HCT116 (cell line): ENCODE results near the gene SRGAP1. TPM values are rescaled to one million over a fixed set of nuclear protein-coding genes. Genes with fewer than 3 reads are reported as not detected.

ENCODE experiments used
- ATAC-seq: fragments of 200-7000 bp; cut with Tn5 transposase; 2 replicates; pipeline ENCODE4 v1.9.1; 2020; ENCODE audit warnings: mild to moderate bottlenecking, moderate library complexity
- BruUV-seq: library from RNA; stranded (reverse); fragments of 400-500 nt; replicated peaks from 2 replicates; lab custom pipeline; 2021; lab: Mats Ljungman, UMichigan
- CTCF ChIA-PET: fragments of 300-600 bp; sonication (Branson Sonifier 250); formaldehyde crosslinking; loops from one replicate; lab custom pipeline; 2021; ENCODE audit warnings: antibody characterized with exemption; lab: Charles Lee
- POLR2A ChIA-PET: fragments of 300-600, 350-600 bp; sonication (Branson Sonifier 250); formaldehyde crosslinking; loops from one replicate; lab custom pipeline; 2021; ENCODE audit warnings: antibody characterized with exemption; lab: Charles Lee
- RAD21 ChIA-PET, 2 experiments: fragments of 300-600 bp; sonication (Branson Sonifier 250); formaldehyde crosslinking; loops; one replicate each; lab custom pipeline; 2023; ENCODE audit warnings: low total read pairs in 2 of 2; ENCODE audit not compliant: uncharacterized antibody in 2 of 2, unreplicated experiment in 2 of 2, low non-redundant PET in 1 of 2; lab: Charles Lee
- DNase-seq: peaks from one replicate; pipeline ENCODE4 v3.0.0-alpha.2; 2010; ENCODE audit warnings: low read depth, low spot score
- H2AFZ ChIP-seq: fragments of 200-600 bp; shearing (Covaris generic), sonication (generic); 2 replicates; pipeline ENCODE4 v1.6.1; 2017; ENCODE audit warnings: low read depth, mixed run types, mixed read lengths, antibody characterized with exemption, low read length; ENCODE audit not compliant: poor library complexity, severe bottlenecking
- H3K27ac ChIP-seq: 2 replicates; pipeline ENCODE4 v1.5.1; 2012; ENCODE audit warnings: low read depth, low read length
- H3K27me3 ChIP-seq: fragments of 200-600 bp; sonication (generic); 2 replicates; pipeline ENCODE4 v1.6.1; 2016; ENCODE audit warnings: mixed run types, low read length, mixed read lengths; ENCODE audit not compliant: insufficient read depth
- H3K36me3 ChIP-seq, 2 experiments: fragments of 200-500 bp in 1 of 2; fragments of 200-600 bp in 1 of 2; sonication (Bioruptor generic) in 1 of 2; sonication (generic) in 1 of 2; 2 replicates each; pipeline versions ENCODE4 v1.5.1 to v1.6.1; 2014 to 2016; ENCODE audit warnings: low read length in 2 of 2, inconsistent platforms in 1 of 2, mixed read lengths in 1 of 2, mixed run types in 1 of 2; ENCODE audit not compliant: insufficient read depth in 2 of 2, control insufficient read depth in 1 of 2
- H3K4me1 ChIP-seq, 2 experiments: fragments of 200-600 bp in 1 of 2; sonication (generic) in 1 of 2; 2 replicates each; pipeline versions ENCODE4 v1.5.1 to v1.6.1; 2012 to 2017; ENCODE audit warnings: low read length in 2 of 2, inconsistent platforms in 1 of 2, mild to moderate bottlenecking in 1 of 2, mixed read lengths in 1 of 2, mixed run types in 1 of 2, moderate library complexity in 1 of 2; ENCODE audit not compliant: insufficient read depth in 2 of 2, control insufficient read depth in 1 of 2
- H3K4me2 ChIP-seq: fragments of 200-600 bp; sonication (generic); 2 replicates; pipeline ENCODE4 v1.6.1; 2017; ENCODE audit warnings: mixed run types, low read length, mixed read lengths
- H3K4me3 ChIP-seq, 2 experiments: fragments of 200-600 bp in 1 of 2; sonication (generic) in 1 of 2; replicated peaks in 1 of 2; 2 replicates each; pipeline ENCODE4 v1.5.1; 2011 to 2016; ENCODE audit warnings: low read length in 2 of 2, control low read depth in 1 of 2, low read depth in 1 of 2, mild to moderate bottlenecking in 1 of 2, mixed read lengths in 1 of 2, mixed run types in 1 of 2
- H3K79me2 ChIP-seq: fragments of 200-600 bp; sonication (generic); 2 replicates; pipeline ENCODE4 v1.6.1; 2017; ENCODE audit warnings: mild to moderate bottlenecking, mixed run types, low read length, moderate library complexity, mixed read lengths; ENCODE audit not compliant: insufficient read depth
- H3K9ac ChIP-seq: fragments of 200-600 bp; sonication (generic); 2 replicates; pipeline ENCODE4 v1.6.1; 2016; ENCODE audit warnings: low read length, mixed read lengths
- H3K9me2 ChIP-seq: fragments of 200-600 bp; sonication (generic), shearing (Covaris generic); 2 replicates; pipeline ENCODE4 v1.6.1; 2017; ENCODE audit warnings: mixed run types, mild to moderate bottlenecking, moderate library complexity; ENCODE audit not compliant: insufficient read depth
- H3K9me3 ChIP-seq, 2 experiments: fragments of 200-500 bp in 1 of 2; fragments of 200-600 bp in 1 of 2; sonication (Bioruptor generic) in 1 of 2; sonication (generic) in 1 of 2; 2 replicates each; pipeline ENCODE4 v1.6.1; 2014 to 2017; ENCODE audit warnings: low read length in 2 of 2, mixed read lengths in 2 of 2, inconsistent platforms in 1 of 2, low read depth in 1 of 2, mild to moderate bottlenecking in 1 of 2, mixed run types in 1 of 2, moderate library complexity in 1 of 2; ENCODE audit not compliant: control insufficient read depth in 1 of 2, insufficient read depth in 1 of 2
- H4K20me1 ChIP-seq: fragments of 200-600 bp; sonication (generic), shearing (Covaris generic); 2 replicates; pipeline ENCODE4 v1.6.1; 2017; ENCODE audit warnings: mixed run types, mild to moderate bottlenecking, moderate library complexity; ENCODE audit not compliant: insufficient read depth
- ATF3 ChIP-seq: IDR thresholded peaks from 2 replicates; pipeline ENCODE4 v1.6.1; 2012
- CBX3 ChIP-seq: IDR thresholded peaks from 2 replicates; pipeline ENCODE4 v1.6.1; 2012; ENCODE audit warnings: low read depth
- CEBPB ChIP-seq: IDR thresholded peaks from 2 replicates; pipeline ENCODE4 v1.6.1; 2012; ENCODE audit warnings: low read depth
- CTCF ChIP-seq, 3 experiments: fragments of 200-600 bp in 1 of 3; sonication (generic) in 1 of 3; IDR thresholded peaks in 2 of 3; conservative IDR thresholded peaks in 1 of 3; 2 replicates each; pipeline ENCODE4 v1.5.1; 2012 to 2017; ENCODE audit warnings: low read depth in 2 of 3, low read length in 2 of 3, antibody characterized with exemption in 1 of 3, borderline replicate concordance in 1 of 3, control low read depth in 1 of 3, mild to moderate bottlenecking in 1 of 3, mixed read lengths in 1 of 3, mixed run types in 1 of 3, moderate library complexity in 1 of 3; ENCODE audit not compliant: insufficient read depth in 1 of 3
- TCF7L2 ChIP-seq: IDR thresholded peaks from 2 replicates; pipeline ENCODE4 v1.7.0; 2011; ENCODE audit warnings: borderline replicate concordance, inconsistent platforms; ENCODE audit not compliant: insufficient read depth, insufficient read length; ENCODE audit errors: extremely low read depth
- YY1 ChIP-seq: IDR thresholded peaks from 2 replicates; pipeline ENCODE4 v1.6.1; 2011; ENCODE audit warnings: low read length, low read depth, moderate library complexity, mild to moderate bottlenecking; ENCODE audit not compliant: insufficient replicate concordance; ENCODE audit errors: extremely low read depth
- ZBTB33 ChIP-seq: IDR thresholded peaks from 2 replicates; pipeline ENCODE4 v1.6.1; 2011; ENCODE audit warnings: mild to moderate bottlenecking, low read length, moderate library complexity; ENCODE audit not compliant: insufficient replicate concordance; ENCODE audit errors: extremely low read depth
- intact Hi-C: fragments of 100-400 bp; cut with micrococcal nuclease; formaldehyde crosslinking; loops from 2 replicates; pipeline ENCODE4 v1.10.0; 2022
- total RNA-seq: library from RNA; stranded (reverse); gene quantifications from one replicate; pipeline ENCODE4 v1.2.1, GENCODE V29; 2021; ENCODE audit not compliant: unreplicated experiment

Gene SRGAP1
- total RNA-seq, 1 experiment from 2014 or later: 16.6 TPM

GRCh38 chr12:64082866-64083268, 238.4 kb downstream of the SRGAP1 start:
- H3K4me2 ChIP-seq: 0 out of 2 replicates have a peak overlapping the region, but pooled peaks have one; percentile 18
- BruUV-seq: no TSS peak
- CTCF ChIA-PET: no interaction called here

More at GRCh38 chr12:64082866-64083268, 238.4 kb downstream of the SRGAP1 start:
- Histone ChIP-seq H3K27me3 (no peaks in the 10 kb centered on the region), H3K9me3 (no peaks in the 10 kb centered on the region), H3K36me3 (peaks cover 0 to 5% of the 10 kb centered on the region in 2 experiments; a peak in 1 of 4 replicates), H3K4me1 (peaks cover 56% of the 10 kb centered on the region in 2 experiments), H3K79me2 (no peaks in the 10 kb centered on the region), H3K27ac (peak overlapping the region; percentile 15; the same call in 1 of the 2 replicates), H3K9me2 (no peaks in the 10 kb centered on the region), H3K9ac (no peak overlapping the region), H2AFZ (no peak overlapping the region), H3K4me3 (no peak overlapping the region), H4K20me1 (no peaks in the 10 kb centered on the region)
- POLR2A ChIA-PET: no interaction called here
- DNase-seq (no peak), ATAC-seq (peak; percentile 35; the same call in 1 of the 2 replicates)
- RAD21 ChIA-PET: interaction anchor here in 1 of 2 experiments (0.6 kb wide), 1 partner anchor 222 kb away, joined by 3 read pairs; no protein-coding TSS in a partner anchor
- intact Hi-C loops: loop anchor here (5.0 kb wide), 2 partner anchors 166 to 241 kb away; partner anchors contain the start of gene SRGAP1
- TF ChIP-seq CTCF (IDR thresholded peaks at IDR 0.05 in 2 of 3, conservative IDR thresholded peaks at IDR 0.05 in 1 of 3; ENCODE audit: borderline replicate concordance in 1 of 3, insufficient read depth in 1 of 3, low read depth in 2 of 3, low read length in 2 of 3) (no peak), TCF7L2 (no peak), ATF3 (no peak), YY1 (no peak), CEBPB (no peak), CBX3 (no peak), ZBTB33 (no peak)
